SK-N-MC (cell line): ENCODE results near the gene RNASE2.
"Not testable (repeated sequence)": the region's sequence is repeated elsewhere in the genome, so short reads cannot be mapped to it uniquely, and the experiment has no call there.

Source experiments
- DNase-seq: peaks from one replicate; pipeline ENCODE4 v3.0.0-alpha.2; 2011; ENCODE audit warnings: low read depth, low spot score
- H3K27ac ChIP-seq: fragments of 200-600 bp; sonication (generic); 2 replicates; pipeline ENCODE4 v1.5.1; 2016; ENCODE audit warnings: mixed run types
- H3K36me3 ChIP-seq: fragments of 200-600 bp; sonication (generic); 2 replicates; pipeline ENCODE4 v1.6.1; 2017; ENCODE audit warnings: antibody characterized with exemption, low read length, mixed read lengths; ENCODE audit not compliant: insufficient read depth
- H3K4me3 ChIP-seq: fragments of 200-600 bp; sonication (generic); 2 replicates; pipeline ENCODE4 v1.5.1; 2016
- H3K9ac ChIP-seq: fragments of 200-600 bp; sonication (generic); 2 replicates; pipeline ENCODE4 v1.8.0; 2017; ENCODE audit warnings: mixed run types, mixed read lengths; ENCODE audit not compliant: insufficient read length
- H3K9me3 ChIP-seq: fragments of 200-600 bp; sonication (generic); 2 replicates; pipeline ENCODE4 v1.6.1; 2017; ENCODE audit warnings: low read depth, mild to moderate bottlenecking, antibody characterized with exemption, low read length, moderate library complexity, mixed read lengths
- EZH2 ChIP-seq: fragments of 200-600 bp; sonication (generic); IDR thresholded peaks from one replicate; pipeline ENCODE4 v1.6.1; 2017; ENCODE audit warnings: antibody characterized with exemption
- FOXP2 ChIP-seq: optimal IDR thresholded peaks from 2 replicates; pipeline ENCODE3; 2011; ENCODE audit warnings: mild to moderate bottlenecking, moderate library complexity; ENCODE audit not compliant: insufficient read depth; ENCODE audit errors: extremely low read length, control extremely low read depth
- POLR2AphosphoS5 ChIP-seq: IDR thresholded peaks from 2 replicates; pipeline ENCODE4 v1.6.1; 2012; ENCODE audit warnings: mild to moderate bottlenecking, low read depth, low read length, borderline replicate concordance

The RNASE2 gene

DNA sequence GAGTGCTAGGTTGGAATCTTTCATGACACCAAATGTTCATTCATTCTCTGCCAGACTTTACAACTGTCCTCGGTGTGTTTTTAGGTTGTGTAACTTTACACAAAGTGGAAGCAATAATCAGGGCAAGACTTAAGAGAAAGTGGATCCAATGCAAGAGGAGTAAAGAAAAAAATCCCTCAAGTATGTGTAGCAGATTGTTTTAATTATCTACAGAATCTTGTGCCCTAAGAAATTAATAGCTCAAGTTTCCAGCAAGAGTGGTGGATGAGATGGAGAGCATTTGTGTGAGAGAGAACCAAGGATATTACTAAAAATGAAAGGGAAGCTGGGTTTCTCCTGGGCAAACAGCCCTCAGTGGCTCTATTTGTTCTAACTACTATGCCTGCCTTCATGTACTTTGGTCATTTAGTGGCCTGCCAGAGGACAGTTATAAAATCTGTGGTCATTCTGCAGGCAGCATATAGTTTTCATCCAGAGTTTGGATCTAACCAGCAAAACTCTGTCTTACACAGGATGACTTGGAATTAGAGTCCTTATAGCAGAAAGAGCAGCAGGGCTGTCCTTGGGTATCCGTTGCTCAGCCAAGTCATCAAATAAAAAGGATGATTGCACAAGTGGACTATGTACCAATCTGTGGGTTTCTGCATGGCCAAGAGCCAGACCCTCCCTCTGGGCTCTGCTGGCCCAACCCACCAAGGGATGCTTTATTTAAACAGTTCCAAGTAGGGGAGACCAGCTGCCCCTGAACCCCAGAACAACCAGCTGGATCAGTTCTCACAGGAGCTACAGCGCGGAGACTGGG is at the start of gene RNASE2:
Gene RNASE2 (plus strand): TSS at position 752 of the 802 bp plus-strand sequence. CDS start 285 bp downstream, outside the sequence.
- not testable (repeated sequence) for H3K9me3 ChIP-seq, H3K27ac ChIP-seq, H3K4me3 ChIP-seq, DNase-seq, H3K9ac ChIP-seq, H3K36me3 ChIP-seq

DNA sequence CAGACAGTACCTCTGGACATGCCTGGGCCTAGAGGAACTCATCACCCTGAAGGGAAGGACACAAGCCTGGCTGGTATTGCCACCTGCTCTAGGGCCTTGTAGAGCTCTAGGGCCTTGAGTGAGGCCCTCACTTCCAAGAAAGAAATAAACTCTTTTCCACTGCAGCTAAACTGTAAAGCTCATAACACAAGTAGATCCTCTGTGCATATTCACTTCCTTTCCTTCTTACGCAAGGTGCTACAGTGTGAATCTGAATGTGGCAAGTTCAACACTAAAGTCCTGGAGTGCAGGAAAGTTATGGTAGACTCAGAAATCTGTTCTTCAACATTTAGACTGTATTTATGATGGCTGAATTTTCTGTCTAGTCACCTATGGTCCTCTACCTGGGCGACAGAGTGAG is 49.6 kb upstream of the RNASE2 start:
- Histone ChIP-seq H3K9me3 (no peaks in the 10 kb centered on the region), H3K4me3 (no peak overlapping the region), H3K27ac (no peak overlapping the region), H3K9ac (no peak overlapping the region), H3K36me3 (no peaks in the 10 kb centered on the region)
- no peak for TF ChIP-seq FOXP2
- TF ChIP-seq POLR2AphosphoS5 = no peak
- TF ChIP-seq EZH2 = no peak
- DNase-seq = no peak

DNA sequence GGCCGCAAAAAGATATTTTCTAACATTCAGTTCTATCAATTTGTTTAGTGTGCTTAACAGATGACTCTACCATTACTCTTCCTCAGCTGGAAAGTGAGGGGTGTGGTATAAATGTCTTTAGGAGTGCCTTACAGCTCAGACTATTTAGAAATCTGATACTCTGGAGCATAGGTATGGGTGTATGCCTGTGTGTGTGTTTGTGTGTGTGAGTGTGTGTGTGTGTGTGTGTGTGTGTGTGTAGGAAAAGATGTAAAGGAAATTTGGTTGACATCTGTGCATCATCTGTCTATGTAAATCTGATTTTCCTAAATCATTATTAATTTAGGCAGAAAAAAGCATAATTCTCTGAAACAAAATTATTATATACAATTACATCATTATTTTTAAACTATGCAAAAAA is 48.1 kb upstream of the RNASE2 start:
- no peak for DNase-seq
- no peak overlapping the region for H3K4me3 ChIP-seq
- no peak overlapping the region for H3K9ac ChIP-seq
- TF ChIP-seq POLR2AphosphoS5 (no peak), FOXP2 (no peak), EZH2 (no peak)
- H3K36me3 ChIP-seq = no peaks in the 10 kb centered on the region
- H3K27ac ChIP-seq = no peak overlapping the region
- H3K9me3 ChIP-seq = no peaks in the 10 kb centered on the region

DNA sequence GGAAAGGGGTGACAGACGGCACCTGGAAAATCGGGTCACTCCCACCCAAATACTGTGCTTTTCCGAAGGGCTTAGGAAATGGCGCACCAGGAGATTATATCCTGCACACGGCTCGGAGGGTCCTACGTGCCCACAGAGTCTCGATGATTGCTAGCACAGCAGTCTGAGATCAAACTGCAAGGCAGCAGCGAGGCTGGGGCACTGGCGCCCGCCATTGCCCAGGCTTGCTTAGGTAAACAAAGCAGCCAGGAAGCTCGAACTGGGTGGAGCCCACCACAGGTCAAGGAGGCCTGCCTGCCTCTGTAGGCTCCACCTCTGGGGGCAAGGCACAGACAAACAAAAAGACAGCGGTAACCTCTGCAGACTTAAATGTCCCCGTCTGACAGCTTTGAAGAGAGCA is 44.5 kb upstream of the RNASE2 start:
- H3K27ac ChIP-seq, H3K36me3 ChIP-seq, H3K4me3 ChIP-seq, H3K9me3 ChIP-seq, H3K9ac ChIP-seq, DNase-seq: not testable (repeated sequence)

DNA sequence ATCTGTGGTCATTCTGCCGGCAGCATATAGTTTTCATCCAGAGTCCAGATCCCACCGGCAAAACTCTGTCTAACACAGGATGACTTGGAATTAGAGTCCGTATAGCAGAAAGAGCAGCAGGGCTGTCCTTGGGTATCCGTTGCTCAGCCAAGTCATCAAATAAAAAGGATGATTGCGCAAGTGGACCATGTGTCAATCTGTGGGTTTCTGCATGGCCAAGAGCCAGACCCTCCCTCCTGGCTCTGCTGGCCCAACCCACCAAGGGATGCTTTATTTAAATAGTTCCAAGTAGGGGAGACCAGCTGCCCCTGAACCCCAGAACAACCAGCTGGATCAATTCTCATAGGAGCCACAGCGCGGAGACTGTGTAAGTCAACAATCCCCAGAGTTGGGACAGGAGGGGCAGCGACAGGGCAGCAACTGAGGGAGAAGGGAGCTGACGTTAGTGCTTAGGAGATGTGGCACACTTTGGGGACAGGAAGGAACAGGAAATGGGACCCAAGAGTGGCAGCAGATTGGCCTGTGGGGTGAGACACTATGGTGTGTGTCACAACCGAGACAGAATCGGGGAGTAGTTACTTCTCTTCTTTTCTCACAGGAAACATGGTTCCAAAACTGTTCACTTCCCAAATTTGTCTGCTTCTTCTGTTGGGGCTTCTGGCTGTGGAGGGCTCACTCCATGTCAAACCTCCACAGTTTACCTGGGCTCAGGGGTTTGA is 36.1 kb upstream of the RNASE2 start:
- H3K9ac ChIP-seq, H3K36me3 ChIP-seq, H3K9me3 ChIP-seq, H3K4me3 ChIP-seq, H3K27ac ChIP-seq, DNase-seq: not testable (repeated sequence)

DNA sequence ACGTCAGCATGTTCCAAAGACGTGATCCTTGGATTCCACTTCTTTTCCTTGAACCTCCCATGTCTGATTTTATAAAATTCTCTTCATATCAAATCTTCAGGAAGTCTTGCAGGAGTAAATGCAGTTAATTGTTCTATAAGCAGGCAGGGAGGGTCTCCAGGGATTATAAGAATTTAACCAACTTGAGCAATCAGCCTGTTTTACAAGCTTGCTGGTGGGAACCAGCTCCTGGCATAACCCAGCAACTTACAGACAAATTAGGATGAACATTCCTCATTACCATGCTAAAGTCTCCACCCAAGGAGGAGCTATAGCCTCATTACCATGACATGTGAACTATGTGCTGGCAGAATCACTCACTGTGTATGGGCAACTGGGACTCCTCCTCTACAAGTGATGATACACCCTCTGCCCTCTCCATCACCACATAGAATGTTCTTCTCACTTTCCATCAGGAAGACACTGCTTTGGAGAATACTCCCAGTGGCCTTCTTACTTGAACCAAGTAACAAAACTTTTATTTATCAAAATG is 31.5 kb upstream of the RNASE2 start:
- not testable (repeated sequence) for H3K9ac ChIP-seq, H3K36me3 ChIP-seq, H3K27ac ChIP-seq, H3K4me3 ChIP-seq, H3K9me3 ChIP-seq
- DNase-seq = peak; percentile 24

DNA sequence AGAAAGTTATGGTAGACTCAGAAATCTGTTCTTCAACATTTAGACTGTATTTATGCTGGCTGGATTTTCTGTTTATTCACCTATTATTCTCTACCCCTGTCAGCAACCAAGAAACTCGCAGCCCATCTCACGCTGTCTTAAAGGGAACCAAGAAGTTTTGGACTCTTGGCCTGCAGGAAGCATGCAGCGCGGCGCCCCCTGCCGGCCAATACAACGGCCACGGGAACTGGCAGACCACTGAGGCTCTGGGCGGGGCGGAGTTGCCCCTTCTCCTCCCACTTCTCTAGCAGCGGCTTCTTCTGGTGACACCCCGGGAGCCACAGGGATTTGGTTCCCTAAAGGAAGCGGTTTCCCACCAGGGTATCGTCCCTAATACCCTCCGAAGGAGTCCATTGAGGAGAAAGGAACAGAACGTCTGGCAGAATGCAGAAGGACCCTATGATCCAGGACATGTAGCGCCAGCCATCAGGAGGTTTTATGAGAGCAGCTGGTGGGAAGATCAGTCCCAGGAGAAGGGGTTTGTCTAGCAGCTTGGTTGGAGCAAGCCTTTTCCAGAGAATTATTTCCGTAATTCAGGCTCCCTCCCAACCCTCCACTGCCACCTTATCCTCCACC is 21.0 kb upstream of the RNASE2 start:
- no peak for DNase-seq
- Histone ChIP-seq H3K9me3 (no peaks in the 10 kb centered on the region), H3K4me3 (no peak overlapping the region), H3K27ac (no peak overlapping the region), H3K36me3 (no peaks in the 10 kb centered on the region), H3K9ac (no peak overlapping the region)
- no peak for TF ChIP-seq POLR2AphosphoS5
- TF ChIP-seq EZH2 = no peak
- no peak for TF ChIP-seq FOXP2

DNA sequence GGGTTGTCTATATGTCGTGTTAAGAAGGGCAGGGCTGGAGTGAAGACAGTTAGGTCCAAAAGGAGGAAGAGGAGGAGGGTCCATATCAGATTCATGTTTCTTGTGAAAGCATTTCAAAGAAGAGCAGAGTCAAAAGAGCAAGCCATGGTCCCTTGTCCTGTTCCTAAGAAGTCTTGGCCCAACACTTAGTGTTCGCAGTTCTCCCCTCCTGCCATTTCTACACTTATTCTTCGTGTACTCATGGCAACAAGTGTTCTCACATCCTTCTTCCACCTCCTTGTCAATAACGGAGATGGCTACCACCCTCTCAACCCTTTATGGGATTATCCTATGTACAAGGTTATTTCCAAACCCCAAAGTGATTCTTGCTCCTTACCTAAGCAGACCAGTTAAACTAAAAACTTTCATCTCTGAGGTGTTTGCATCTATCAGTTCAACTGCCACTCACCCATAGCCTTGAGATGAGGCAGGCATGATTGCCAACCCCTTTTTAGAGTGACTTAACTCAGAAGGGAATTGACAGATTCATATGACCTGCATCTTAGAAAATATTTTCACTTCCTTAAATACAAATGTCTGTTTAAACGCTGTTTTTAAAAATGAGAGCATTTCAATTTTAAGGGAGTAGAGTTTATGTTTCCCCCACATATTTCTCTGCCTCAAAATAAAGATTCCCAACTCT is 19.8 kb upstream of the RNASE2 start:
- no peak for DNase-seq
- Histone ChIP-seq H3K9me3 (no peaks in the 10 kb centered on the region), H3K4me3 (no peak overlapping the region), H3K36me3 (no peaks in the 10 kb centered on the region), H3K27ac (no peak overlapping the region), H3K9ac (no peak overlapping the region)
- no peak for TF ChIP-seq POLR2AphosphoS5

DNA sequence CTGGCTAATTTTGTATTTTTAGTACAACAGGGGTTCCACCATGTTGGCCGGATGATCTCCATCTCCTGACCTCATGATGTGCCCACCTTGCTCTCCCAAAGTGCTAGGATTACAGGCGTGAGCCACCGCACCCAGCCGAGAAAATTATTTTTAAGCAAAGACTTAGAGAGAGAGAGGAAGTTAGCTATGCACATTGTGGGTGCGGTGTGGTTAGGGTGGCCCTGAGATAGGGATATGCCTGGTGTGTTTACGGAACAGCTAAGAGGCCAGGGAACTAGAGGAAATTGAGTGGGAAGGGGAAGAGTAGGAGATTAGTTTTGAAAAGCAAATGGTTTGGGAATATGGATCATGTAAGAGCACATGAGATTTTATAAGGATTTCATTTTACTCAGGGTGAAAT is 10.1 kb upstream of the RNASE2 start:
- not testable (repeated sequence) for DNase-seq, H3K27ac ChIP-seq, H3K9ac ChIP-seq, H3K36me3 ChIP-seq, H3K9me3 ChIP-seq, H3K4me3 ChIP-seq

DNA sequence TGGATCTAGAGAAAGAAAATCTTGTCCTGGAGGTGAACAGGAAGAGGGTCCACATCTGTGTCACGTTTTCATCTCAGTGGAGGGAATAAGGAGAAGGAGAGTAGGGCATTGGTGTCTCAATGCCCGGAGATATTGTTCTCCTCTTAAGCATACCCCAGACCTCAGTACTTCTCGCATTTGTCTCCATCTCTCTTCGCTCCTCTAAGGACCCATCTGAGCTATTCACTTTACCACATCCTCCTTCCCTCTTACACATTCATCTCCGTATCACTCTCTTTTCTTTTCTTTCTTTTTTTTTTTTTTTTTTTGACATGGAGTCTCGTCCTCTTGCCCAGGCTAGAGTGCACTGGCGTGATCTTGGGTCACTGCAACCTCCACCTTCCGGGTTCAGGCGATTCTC is 8.6 kb upstream of the RNASE2 start:
- DNase-seq, H3K36me3 ChIP-seq, H3K4me3 ChIP-seq, H3K9me3 ChIP-seq, H3K9ac ChIP-seq, H3K27ac ChIP-seq: not testable (repeated sequence)

DNA sequence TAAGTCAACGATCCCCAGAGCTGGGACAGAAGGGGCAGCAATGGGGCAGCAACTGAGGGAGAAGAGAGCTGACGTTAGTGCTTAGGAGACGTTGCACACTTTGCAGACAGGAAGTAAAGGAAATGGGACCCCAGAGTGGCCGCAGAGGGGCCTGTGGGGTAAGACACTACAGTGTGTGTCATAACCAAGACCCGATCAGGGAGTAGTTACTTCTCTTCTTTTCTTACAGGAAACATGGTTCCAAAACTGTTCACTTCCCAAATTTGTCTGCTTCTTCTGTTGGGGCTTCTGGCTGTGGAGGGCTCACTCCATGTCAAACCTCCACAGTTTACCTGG is 219 bp downstream of the RNASE2 start:
- H3K27ac ChIP-seq, H3K36me3 ChIP-seq, H3K4me3 ChIP-seq, H3K9ac ChIP-seq, DNase-seq, H3K9me3 ChIP-seq: not testable (repeated sequence)
